ENCODE results near the gene TRIP6. TPM values are rescaled to one million over a fixed set of nuclear protein-coding genes. Genes with fewer than 3 reads are reported as not detected.

The TRIP6 gene
- total and polyA plus RNA-seq, 4 donors = 16.0 to 66.6 (median 45.9) TPM

DNA sequence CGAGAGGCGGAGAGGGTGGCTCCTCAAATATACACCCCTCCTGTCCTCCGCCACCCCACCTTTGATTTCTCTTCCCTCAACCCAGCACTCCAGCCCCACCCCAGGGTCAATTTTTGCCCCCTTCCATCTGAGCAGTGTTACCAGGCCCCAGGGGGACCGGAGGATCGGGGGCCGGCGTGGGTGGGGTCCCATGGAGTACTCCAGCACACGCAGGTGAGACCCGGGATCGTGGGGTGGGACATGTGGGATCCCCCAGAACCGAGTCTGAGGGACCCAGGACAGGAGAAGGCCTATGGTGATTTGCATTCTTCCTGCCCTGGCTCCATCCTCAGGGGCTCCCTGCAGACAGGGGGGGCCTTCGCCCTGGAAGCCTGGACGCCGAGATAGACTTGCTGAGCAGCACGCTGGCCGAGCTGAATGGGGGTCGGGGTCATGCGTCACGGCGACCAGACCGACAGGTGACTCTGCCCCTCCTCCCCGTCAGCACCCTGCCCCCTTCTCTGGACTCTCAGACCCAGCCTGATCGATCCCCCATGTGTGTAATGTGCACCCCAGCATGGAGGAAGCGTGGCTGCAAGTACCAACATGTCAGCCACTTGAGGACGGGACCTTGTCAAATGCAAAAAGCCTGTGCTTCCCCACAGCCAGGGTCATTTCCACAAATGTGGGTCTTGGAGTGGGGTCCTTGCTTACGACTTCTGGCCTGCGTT, 744 bp downstream of the TRIP6 start:
- Histone ChIP-seq H3K4me3 (ENCODE audit: low read depth, low read length) (peak overlapping the region; percentile 84), H3K9me3 (ENCODE audit: control insufficient read depth, insufficient read depth, low read length) (no peaks in the 10 kb centered on the region), H3K27me3 (ENCODE audit: control insufficient read depth, insufficient read depth, low read length) (no peaks in the 10 kb centered on the region), H3K4me1 (ENCODE audit: control insufficient read depth, insufficient read depth, low read length) (peaks cover 49% of the 10 kb centered on the region), H3K27ac (ENCODE audit: low read depth, low read length) (peak overlapping the region; percentile 90), H3K36me3 (ENCODE audit: control insufficient read depth, insufficient read depth, low read length) (peaks cover 47% of the 10 kb centered on the region)
- 18% methylated on average over 23 of the region's 27 CpGs for WGBS (ENCODE audit: insufficient coverage)
- DNase-seq (ENCODE audit: low read depth in 4 of 6, low spot score in 6 of 6) = no peak

DNA sequence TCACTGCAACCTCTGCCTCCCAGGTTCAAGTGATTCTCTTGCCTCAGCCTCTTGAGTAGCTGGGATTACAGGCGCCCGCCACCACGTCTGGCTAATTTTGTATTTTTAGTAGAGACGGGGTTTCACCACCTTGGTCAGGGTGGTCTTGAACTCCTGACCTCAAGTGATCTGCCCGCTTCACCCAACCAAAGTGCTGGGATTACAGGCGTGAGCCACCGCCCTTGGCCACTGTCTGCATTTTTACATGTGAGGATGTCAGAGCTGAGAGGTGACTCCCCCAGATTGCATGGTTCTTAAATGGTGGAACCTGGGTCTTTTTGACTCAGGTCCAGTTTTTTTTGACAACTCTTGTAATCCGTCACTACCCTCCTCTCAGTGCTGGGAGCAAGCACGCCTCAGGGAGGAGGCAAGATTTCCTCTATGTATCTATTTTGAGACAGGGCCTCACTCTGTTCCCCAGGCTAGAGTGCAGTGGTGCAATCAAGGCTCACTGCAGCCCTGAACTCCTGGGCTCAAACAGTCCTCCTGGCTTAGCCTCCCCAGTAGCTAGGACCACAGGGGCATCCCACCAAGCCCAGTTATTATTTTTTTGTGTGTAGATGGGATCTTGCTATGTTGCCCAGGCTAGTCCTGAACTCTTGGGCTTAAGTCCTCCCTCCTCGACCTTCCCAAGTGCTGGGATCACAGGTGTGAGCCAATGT, 6.6 kb downstream of the TRIP6 start:
- no peak for DNase-seq (ENCODE audit: low read depth in 4 of 6, low spot score in 6 of 6)
- Histone ChIP-seq H3K9me3 (ENCODE audit: control insufficient read depth, insufficient read depth, low read length) (no peaks in the 10 kb centered on the region), H3K36me3 (ENCODE audit: control insufficient read depth, insufficient read depth, low read length) (peaks cover 54% of the 10 kb centered on the region), H3K4me1 (ENCODE audit: control insufficient read depth, insufficient read depth, low read length) (peaks cover 33% of the 10 kb centered on the region), H3K4me3 (ENCODE audit: low read depth, low read length) (peak overlapping the region; percentile 92), H3K27me3 (ENCODE audit: control insufficient read depth, insufficient read depth, low read length) (no peaks in the 10 kb centered on the region), H3K27ac (ENCODE audit: low read depth, low read length) (peak overlapping the region; percentile 99)
- WGBS (ENCODE audit: insufficient coverage) = 90% methylated on average over 7 of the region's 10 CpGs

DNA sequence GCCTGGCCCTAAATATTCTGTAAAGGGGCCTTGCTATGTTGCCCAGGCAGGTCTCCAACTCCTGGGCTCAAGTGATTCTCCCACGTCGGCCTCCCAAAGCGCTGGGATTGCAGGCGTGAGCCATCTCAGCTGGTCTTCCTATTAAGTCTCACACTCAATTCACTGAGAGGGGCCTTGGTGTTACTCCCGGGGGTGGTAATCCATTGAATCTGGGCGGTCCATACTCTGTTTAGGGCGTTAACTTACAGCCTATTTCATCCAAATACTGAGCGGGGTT, 7.1 kb downstream of the TRIP6 start:
- peak overlapping the region; percentile 99 for H3K27ac ChIP-seq (ENCODE audit: low read depth, low read length)
- WGBS (ENCODE audit: insufficient coverage) = 72% methylated on average over 4 of the region's 8 CpGs
- H3K4me3 ChIP-seq (ENCODE audit: low read depth, low read length) = peak overlapping the region; percentile 92
- no peaks in the 10 kb centered on the region for H3K9me3 ChIP-seq (ENCODE audit: control insufficient read depth, insufficient read depth, low read length)
- H3K36me3 ChIP-seq (ENCODE audit: control insufficient read depth, insufficient read depth, low read length) = peaks cover 55% of the 10 kb centered on the region
- no peak for DNase-seq (ENCODE audit: low read depth in 4 of 6, low spot score in 6 of 6)
- peaks cover 29% of the 10 kb centered on the region for H3K4me1 ChIP-seq (ENCODE audit: control insufficient read depth, insufficient read depth, low read length)
- no peaks in the 10 kb centered on the region for H3K27me3 ChIP-seq (ENCODE audit: control insufficient read depth, insufficient read depth, low read length)

DNA sequence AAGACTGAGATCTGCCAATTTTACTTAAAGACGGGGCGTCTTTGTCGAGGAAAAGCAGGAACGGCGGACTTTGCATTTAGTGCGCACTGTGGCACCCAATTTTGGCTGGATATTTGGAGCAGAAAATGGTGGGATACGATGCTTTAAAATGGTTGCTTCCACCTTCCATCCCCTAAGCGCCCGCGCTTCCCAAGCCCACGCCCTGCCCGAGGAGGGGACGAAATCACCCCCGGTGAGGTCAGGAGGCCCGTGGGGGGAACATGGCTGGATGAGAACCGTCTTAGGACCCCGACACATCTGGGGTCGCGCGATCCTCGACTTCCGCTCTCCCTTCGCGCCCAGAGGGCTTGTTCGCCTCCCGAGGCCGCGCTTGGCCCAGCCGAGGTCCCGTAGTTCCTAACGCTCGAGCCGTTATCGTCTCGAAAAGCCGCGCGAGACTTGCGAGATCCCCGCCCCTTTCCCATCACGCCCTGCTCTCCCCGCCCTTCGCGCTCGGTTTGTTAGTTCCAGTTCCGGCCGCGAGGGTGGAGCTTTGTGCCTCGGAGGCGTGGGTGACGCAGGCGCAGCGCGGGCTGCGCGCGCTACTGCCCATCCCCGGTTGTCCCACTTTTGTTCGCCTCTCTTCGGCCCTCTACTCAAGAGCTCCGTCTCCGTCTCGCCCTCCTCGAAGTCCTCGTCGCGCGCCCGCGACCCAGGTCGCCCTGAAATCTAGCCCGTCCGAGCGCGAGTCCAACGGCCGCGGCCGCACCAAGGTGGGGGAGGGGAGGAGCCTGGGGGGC, 7.6 kb downstream of the TRIP6 start, which contains the start of gene SRRT:
Gene SRRT (plus strand): TSS at position 527 of the 779 bp plus-strand sequence. CDS start 488 bp downstream, outside the sequence.
- peaks cover 57% of the 10 kb centered on the region for H3K36me3 ChIP-seq (ENCODE audit: control insufficient read depth, insufficient read depth, low read length)
- under 1% methylated on average over 72 of the region's 79 CpGs for WGBS (ENCODE audit: insufficient coverage)
- H3K4me1 ChIP-seq (ENCODE audit: control insufficient read depth, insufficient read depth, low read length) = peaks cover 32% of the 10 kb centered on the region

DNA sequence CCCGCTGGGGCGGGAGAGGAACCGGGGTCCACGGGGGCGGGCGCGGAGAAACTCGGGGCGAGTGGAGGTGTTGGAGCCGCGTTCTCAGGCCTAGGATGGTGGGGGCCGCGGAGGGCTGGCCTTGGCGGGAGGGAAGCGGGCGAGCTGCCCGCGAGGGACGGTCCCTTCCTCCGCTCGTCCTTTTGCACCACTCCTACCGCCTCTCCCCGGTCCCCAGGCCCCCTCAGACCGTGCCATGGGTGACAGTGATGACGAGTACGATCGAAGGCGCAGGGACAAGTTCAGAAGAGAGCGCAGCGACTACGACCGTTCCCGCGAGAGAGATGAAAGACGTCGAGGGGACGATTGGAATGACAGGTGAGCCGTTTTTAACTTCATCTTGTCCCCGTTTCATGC, 8.2 kb downstream of the TRIP6 start:
- Histone ChIP-seq H3K4me1 (ENCODE audit: control insufficient read depth, insufficient read depth, low read length) (peaks cover 38% of the 10 kb centered on the region), H3K9me3 (ENCODE audit: control insufficient read depth, insufficient read depth, low read length) (no peaks in the 10 kb centered on the region), H3K27ac (ENCODE audit: low read depth, low read length) (peak overlapping the region; percentile 99), H3K4me3 (ENCODE audit: low read depth, low read length) (peak overlapping the region; percentile 92), H3K27me3 (ENCODE audit: control insufficient read depth, insufficient read depth, low read length) (no peaks in the 10 kb centered on the region), H3K36me3 (ENCODE audit: control insufficient read depth, insufficient read depth, low read length) (peaks cover 60% of the 10 kb centered on the region)
- DNase-seq (ENCODE audit: low read depth in 4 of 6, low spot score in 6 of 6) = peak in 1 of 6 donors; percentile 43
- under 1% methylated on average over 35 of the region's 39 CpGs for WGBS (ENCODE audit: insufficient coverage)

More for the DNA sequence above, 7.6 kb downstream of the TRIP6 start, which contains the start of gene SRRT:
- DNase-seq (ENCODE audit: low read depth in 4 of 6, low spot score in 6 of 6) = peak; percentile 97 to 100 (median 98)
- peak within 1 kb of the TSS; percentile 92 for H3K4me3 ChIP-seq (ENCODE audit: low read depth, low read length)
- H3K9me3 ChIP-seq (ENCODE audit: control insufficient read depth, insufficient read depth, low read length) = no peaks in the 10 kb centered on the region
- no peaks in the 10 kb centered on the region for H3K27me3 ChIP-seq (ENCODE audit: control insufficient read depth, insufficient read depth, low read length)
- H3K27ac ChIP-seq (ENCODE audit: low read depth, low read length) = peak within 1 kb of the TSS; percentile 99

DNA sequence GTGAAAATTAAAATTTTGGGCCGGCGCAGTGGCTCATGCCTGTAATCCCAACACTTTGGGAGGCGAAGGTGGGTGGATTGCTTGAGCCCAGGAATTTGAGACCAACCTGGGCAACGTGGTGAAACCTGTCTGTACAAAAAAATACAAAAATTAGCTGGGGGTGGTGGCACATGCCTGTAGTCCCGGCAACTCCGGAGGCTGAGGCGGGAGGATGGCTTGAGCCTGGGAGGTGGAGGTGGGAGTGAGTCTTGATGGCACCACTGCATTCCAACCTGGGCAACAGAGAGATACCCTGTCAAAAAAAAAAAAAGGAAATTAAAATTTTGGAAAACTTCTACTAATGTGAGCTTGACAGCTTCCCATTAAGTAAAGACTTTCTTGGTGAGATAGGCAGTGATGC, 10.8 kb downstream of the TRIP6 start:
- no peaks in the 10 kb centered on the region for H3K9me3 ChIP-seq (ENCODE audit: control insufficient read depth, insufficient read depth, low read length)
- 100% methylated on average over 3 of the region's 7 CpGs for WGBS (ENCODE audit: insufficient coverage)
- no peak overlapping the region for H3K4me3 ChIP-seq (ENCODE audit: low read depth, low read length)
- H3K36me3 ChIP-seq (ENCODE audit: control insufficient read depth, insufficient read depth, low read length) = peaks cover 63% of the 10 kb centered on the region
- DNase-seq (ENCODE audit: low read depth in 4 of 6, low spot score in 6 of 6) = no peak
- H3K27ac ChIP-seq (ENCODE audit: low read depth, low read length) = no peak overlapping the region
- no peaks in the 10 kb centered on the region for H3K27me3 ChIP-seq (ENCODE audit: control insufficient read depth, insufficient read depth, low read length)
- H3K4me1 ChIP-seq (ENCODE audit: control insufficient read depth, insufficient read depth, low read length) = peaks cover 51% of the 10 kb centered on the region

DNA sequence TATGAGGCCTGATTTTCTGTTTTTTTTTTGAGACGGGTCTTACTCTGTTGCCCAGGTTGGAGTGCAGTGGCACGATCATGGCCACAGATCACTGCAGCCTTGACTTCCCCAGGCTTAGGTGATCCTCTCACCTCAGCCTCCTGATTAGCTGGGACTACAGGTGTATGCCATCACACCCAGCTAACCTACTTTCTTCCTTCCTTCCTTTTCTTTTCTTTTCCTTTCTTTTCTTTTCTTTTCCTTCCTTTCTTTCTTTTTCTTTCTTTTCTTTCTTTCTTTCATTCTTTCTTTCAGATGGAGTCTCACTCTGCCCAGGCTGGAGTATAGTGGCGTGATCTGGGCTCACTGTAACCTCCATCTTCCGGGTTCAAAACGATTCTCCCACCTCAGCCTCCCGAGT, 11.5 kb downstream of the TRIP6 start:
- DNase-seq (ENCODE audit: low read depth in 4 of 6, low spot score in 6 of 6) = no peak
- peaks cover 50% of the 10 kb centered on the region for H3K4me1 ChIP-seq (ENCODE audit: control insufficient read depth, insufficient read depth, low read length)
- H3K4me3 ChIP-seq (ENCODE audit: low read depth, low read length) = no peak overlapping the region
- no peak overlapping the region for H3K27ac ChIP-seq (ENCODE audit: low read depth, low read length)
- H3K36me3 ChIP-seq (ENCODE audit: control insufficient read depth, insufficient read depth, low read length) = peaks cover 65% of the 10 kb centered on the region
- no peaks in the 10 kb centered on the region for H3K9me3 ChIP-seq (ENCODE audit: control insufficient read depth, insufficient read depth, low read length)
- no peaks in the 10 kb centered on the region for H3K27me3 ChIP-seq (ENCODE audit: control insufficient read depth, insufficient read depth, low read length)
- WGBS (ENCODE audit: insufficient coverage) = 63% methylated on average over 1 of the region's 6 CpGs

DNA sequence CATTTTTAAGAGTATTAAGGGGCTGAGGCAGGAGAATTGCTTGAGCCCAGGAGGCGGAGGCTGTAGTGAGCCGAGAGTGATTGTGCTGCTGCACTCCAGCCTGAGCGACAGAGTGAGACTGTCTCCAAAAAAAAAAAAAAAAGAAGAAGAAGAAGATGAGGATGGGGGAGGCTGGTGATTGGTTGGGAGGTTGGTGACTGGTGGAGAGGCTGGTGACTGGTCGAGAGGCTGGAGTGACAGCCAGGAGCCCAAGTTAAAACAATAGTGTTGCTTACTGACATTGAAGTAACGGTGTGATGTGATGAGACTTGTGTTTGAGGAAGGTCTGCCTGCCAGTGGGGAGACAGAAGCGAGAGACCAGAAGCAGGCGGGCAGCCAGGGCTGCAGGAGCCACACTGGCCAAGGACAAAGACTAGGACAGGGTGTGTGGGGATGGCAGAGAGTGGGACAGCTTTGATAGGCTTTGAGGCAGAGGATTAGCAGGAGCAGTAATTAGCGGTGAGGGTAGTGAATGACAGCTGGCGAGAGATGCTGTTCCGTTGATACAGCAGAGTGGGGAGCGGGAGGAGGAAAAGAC, 12.6 kb downstream of the TRIP6 start:
- DNase-seq (ENCODE audit: low read depth in 4 of 6, low spot score in 6 of 6) = no peak
- Histone ChIP-seq H3K27me3 (ENCODE audit: control insufficient read depth, insufficient read depth, low read length) (no peaks in the 10 kb centered on the region), H3K36me3 (ENCODE audit: control insufficient read depth, insufficient read depth, low read length) (peaks cover 76% of the 10 kb centered on the region), H3K27ac (ENCODE audit: low read depth, low read length) (no peak overlapping the region), H3K9me3 (ENCODE audit: control insufficient read depth, insufficient read depth, low read length) (no peaks in the 10 kb centered on the region), H3K4me3 (ENCODE audit: low read depth, low read length) (no peak overlapping the region), H3K4me1 (ENCODE audit: control insufficient read depth, insufficient read depth, low read length) (peaks cover 40% of the 10 kb centered on the region)
- 49% methylated on average over 11 of the region's 11 CpGs for WGBS (ENCODE audit: insufficient coverage)

DNA sequence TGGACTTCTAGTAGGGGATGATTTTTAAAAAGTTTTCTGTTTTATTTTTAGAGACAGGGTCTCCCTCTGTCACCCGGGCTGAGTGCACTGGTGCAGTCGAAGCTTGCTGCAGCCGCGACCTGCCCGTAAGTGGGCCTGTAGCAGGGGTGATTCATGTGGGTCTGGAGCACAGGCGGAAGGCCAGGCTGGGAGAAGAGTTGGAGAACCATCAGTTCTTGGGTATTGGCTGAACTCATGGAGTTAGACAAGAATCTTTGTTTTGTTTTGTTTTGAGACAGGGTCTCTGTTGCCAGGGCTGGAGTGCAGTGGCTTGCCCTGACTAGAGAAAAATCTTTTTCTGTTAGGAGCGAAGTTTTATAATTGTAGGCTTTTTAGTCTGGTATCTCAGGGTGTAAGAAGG, 13.5 kb downstream of the TRIP6 start:
- peaks cover 40% of the 10 kb centered on the region for H3K4me1 ChIP-seq (ENCODE audit: control insufficient read depth, insufficient read depth, low read length)
- no peaks in the 10 kb centered on the region for H3K9me3 ChIP-seq (ENCODE audit: control insufficient read depth, insufficient read depth, low read length)
- H3K27me3 ChIP-seq (ENCODE audit: control insufficient read depth, insufficient read depth, low read length) = no peaks in the 10 kb centered on the region
- H3K27ac ChIP-seq (ENCODE audit: low read depth, low read length) = no peak overlapping the region
- DNase-seq (ENCODE audit: low read depth in 4 of 6, low spot score in 6 of 6) = no peak
- 68% methylated on average over 6 of the region's 7 CpGs for WGBS (ENCODE audit: insufficient coverage)
- H3K4me3 ChIP-seq (ENCODE audit: low read depth, low read length) = no peak overlapping the region
- peaks cover 85% of the 10 kb centered on the region for H3K36me3 ChIP-seq (ENCODE audit: control insufficient read depth, insufficient read depth, low read length)
